ENCODE measurements around the gene SLC2A13. TPM values are rescaled to one million over a fixed set of nuclear protein-coding genes. Genes with fewer than 3 reads are reported as not detected.
"Not testable (repeated sequence)": the region's sequence is repeated elsewhere in the genome, so short reads cannot be mapped to it uniquely, and the experiment has no call there.

Gene SLC2A13
- total RNA-seq, 1 experiment from 2014 or later = 12.1 TPM

DNA sequence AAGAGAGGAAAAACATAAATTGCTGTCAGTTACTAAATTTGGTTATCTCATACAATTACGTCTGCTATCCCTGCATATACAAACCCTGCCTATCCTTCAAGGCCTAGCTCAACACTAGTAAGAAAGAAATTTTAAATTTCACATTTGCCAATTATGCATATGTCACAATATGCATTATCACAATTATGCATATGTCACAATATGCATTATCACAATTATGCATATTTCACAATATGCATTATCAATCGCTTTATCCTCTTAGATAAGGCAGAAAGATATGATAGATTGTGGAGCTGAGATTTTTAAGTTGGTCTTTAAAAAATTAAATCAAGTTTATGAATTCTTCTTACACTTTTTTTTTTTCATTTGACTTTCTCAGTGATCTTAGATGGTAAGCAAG lies 291.3 kb downstream of the SLC2A13 start:
- no peak for ATAC-seq
- BruUV-seq (replicated peaks) = no TSS peak
- CTCF ChIA-PET = no interaction called here

DNA sequence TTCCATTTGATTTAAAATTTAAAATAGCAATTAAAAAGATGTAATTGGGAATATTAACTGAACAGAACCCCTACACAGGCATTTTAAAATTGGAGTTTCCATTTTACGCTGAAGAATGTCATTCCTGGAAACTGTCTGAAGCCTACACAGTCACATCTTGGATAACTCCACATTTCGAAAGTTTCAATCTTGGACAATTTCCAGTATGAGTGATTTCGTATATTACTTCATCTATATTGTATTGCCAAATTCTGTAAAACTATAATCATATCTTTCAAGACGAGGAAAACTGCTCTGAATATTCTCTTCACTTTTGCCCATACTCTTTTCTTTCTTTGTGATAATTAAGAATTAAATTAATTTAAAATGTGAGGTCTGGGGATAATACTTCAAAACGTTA lies 292.1 kb downstream of the SLC2A13 start:
- intact Hi-C loops (cut with micrococcal nuclease; ENCODE audit: unreplicated experiment) = no loop called here
- POLR2A ChIA-PET = no interaction called here

More for the DNA sequence above, 291.3 kb downstream of the SLC2A13 start:
- no peak for TF ChIP-seq TCF7L2 (IDR thresholded peaks at IDR 0.05; ENCODE audit: low read depth, low read length)
- TF ChIP-seq, protein P1, sequence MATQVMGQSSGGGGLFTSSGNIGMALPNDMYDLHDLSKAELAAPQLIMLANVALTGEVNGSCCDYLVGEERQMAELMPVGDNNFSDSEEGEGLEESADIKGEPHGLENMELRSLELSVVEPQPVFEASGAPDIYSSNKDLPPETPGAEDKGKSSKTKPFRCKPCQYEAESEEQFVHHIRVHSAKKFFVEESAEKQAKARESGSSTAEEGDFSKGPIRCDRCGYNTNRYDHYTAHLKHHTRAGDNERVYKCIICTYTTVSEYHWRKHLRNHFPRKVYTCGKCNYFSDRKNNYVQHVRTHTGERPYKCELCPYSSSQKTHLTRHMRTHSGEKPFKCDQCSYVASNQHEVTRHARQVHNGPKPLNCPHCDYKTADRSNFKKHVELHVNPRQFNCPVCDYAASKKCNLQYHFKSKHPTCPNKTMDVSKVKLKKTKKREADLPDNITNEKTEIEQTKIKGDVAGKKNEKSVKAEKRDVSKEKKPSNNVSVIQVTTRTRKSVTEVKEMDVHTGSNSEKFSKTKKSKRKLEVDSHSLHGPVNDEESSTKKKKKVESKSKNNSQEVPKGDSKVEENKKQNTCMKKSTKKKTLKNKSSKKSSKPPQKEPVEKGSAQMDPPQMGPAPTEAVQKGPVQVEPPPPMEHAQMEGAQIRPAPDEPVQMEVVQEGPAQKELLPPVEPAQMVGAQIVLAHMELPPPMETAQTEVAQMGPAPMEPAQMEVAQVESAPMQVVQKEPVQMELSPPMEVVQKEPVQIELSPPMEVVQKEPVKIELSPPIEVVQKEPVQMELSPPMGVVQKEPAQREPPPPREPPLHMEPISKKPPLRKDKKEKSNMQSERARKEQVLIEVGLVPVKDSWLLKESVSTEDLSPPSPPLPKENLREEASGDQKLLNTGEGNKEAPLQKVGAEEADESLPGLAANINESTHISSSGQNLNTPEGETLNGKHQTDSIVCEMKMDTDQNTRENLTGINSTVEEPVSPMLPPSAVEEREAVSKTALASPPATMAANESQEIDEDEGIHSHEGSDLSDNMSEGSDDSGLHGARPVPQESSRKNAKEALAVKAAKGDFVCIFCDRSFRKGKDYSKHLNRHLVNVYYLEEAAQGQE (IDR thresholded peaks at IDR 0.05; ENCODE audit: insufficient read depth in 1 of 2, low read depth in 2 of 2, low read length in 1 of 2) = no peak
- no peak overlapping the region for H3K27ac ChIP-seq (ENCODE audit: low read length)
- intact Hi-C loops (cut with micrococcal nuclease; ENCODE audit: unreplicated experiment) = no loop called here
- in situ Hi-C loops (cut with HindIII; ENCODE audit: low pct_unique_long_range_greater_than_20kb, low sequenced_read_pairs) = no loop called here
- no peaks in the 10 kb centered on the region for H3K4me1 ChIP-seq (ENCODE audit: control insufficient read depth, insufficient read depth, low read length)
- no peaks in the 10 kb centered on the region for H3K27me3 ChIP-seq (ENCODE audit: control insufficient read depth, insufficient read depth, low read length)
- DNase-seq (ENCODE audit: low read depth, low spot score) = no peak
- POLR2A ChIA-PET = no interaction called here
- 0 out of 2 replicates have a peak, but pooled peaks cover 3% of the 10 kb centered on the region for H3K9me3 ChIP-seq (ENCODE audit: control insufficient read depth, insufficient read depth, low read depth, low read length)
- no peak overlapping the region for H3K4me3 ChIP-seq (ENCODE audit: low read depth in 2 of 2, low read length in 2 of 2)
- no peaks in the 10 kb centered on the region for H3K36me3 ChIP-seq (ENCODE audit: control insufficient read depth, insufficient read depth, low read length)

DNA sequence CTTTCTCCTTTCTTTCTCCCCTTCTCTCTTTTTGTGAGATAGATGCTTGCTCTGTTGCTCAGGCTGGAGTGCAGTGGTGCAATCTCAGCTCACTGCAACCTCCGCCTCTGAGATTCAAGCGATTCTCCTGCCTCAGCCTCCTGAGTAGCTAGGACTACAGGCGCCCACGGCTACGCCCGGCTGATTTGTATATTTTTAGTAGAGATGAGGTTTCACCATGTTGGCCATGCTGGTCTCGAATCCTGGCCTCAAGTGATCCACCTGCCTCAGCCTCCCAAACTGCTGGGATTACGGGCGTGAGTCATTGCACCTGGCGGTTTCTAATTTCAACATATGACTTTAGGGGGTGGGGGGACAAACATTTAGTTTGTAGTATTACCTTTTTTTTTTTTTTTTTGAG lies 293.4 kb downstream of the SLC2A13 start:
- H3K4me1 ChIP-seq (ENCODE audit: control insufficient read depth, insufficient read depth, low read length); H3K36me3 ChIP-seq (ENCODE audit: control insufficient read depth, insufficient read depth, low read length); H3K4me3 ChIP-seq (ENCODE audit: low read depth in 2 of 2, low read length in 2 of 2); ATAC-seq; H3K27ac ChIP-seq (ENCODE audit: low read length); H3K9me3 ChIP-seq (ENCODE audit: control insufficient read depth, insufficient read depth, low read depth, low read length); H3K27me3 ChIP-seq (ENCODE audit: control insufficient read depth, insufficient read depth, low read length); CTCF ChIA-PET; POLR2A ChIA-PET; intact Hi-C loops (cut with micrococcal nuclease; ENCODE audit: unreplicated experiment); BruUV-seq (replicated peaks); in situ Hi-C loops (cut with HindIII; ENCODE audit: low pct_unique_long_range_greater_than_20kb, low sequenced_read_pairs); DNase-seq (ENCODE audit: low read depth, low spot score): not testable (repeated sequence)

More for the DNA sequence above, 292.1 kb downstream of the SLC2A13 start:
- TF ChIP-seq TCF7L2 (IDR thresholded peaks at IDR 0.05; ENCODE audit: low read depth, low read length) = no peak
- TF ChIP-seq, protein P1 (IDR thresholded peaks at IDR 0.05; ENCODE audit: insufficient read depth in 1 of 2, low read depth in 2 of 2, low read length in 1 of 2) = no peak
- DNase-seq (ENCODE audit: low read depth, low spot score) = no peak
- no peak for ATAC-seq
- BruUV-seq (replicated peaks) = no TSS peak
- H3K9me3 ChIP-seq (ENCODE audit: control insufficient read depth, insufficient read depth, low read depth, low read length) = 0 out of 2 replicates have a peak, but pooled peaks cover 3% of the 10 kb centered on the region
- H3K27ac ChIP-seq (ENCODE audit: low read length) = no peak overlapping the region
- H3K36me3 ChIP-seq (ENCODE audit: control insufficient read depth, insufficient read depth, low read length) = no peaks in the 10 kb centered on the region
- CTCF ChIA-PET = no interaction called here
- H3K4me3 ChIP-seq (ENCODE audit: low read depth in 2 of 2, low read length in 2 of 2) = no peak overlapping the region
- H3K27me3 ChIP-seq (ENCODE audit: control insufficient read depth, insufficient read depth, low read length) = no peaks in the 10 kb centered on the region
- H3K4me1 ChIP-seq (ENCODE audit: control insufficient read depth, insufficient read depth, low read length) = no peaks in the 10 kb centered on the region
- in situ Hi-C loops (cut with HindIII; ENCODE audit: low pct_unique_long_range_greater_than_20kb, low sequenced_read_pairs) = no loop called here
